Activated naive CD4-positive, alpha-beta T cell treated with anti-CD3 and anti-CD28 coated beads for 36 hours (primary cell): Measurements from ENCODE around the gene KPTN. TPM values are rescaled to one million over a fixed set of nuclear protein-coding genes. Genes with fewer than 3 reads are reported as not detected.

ENCODE experiments used
- CTCF ChIA-PET: fragments of 350-600 bp; sonication (Branson Sonifier 250); formaldehyde crosslinking; loops from one replicate; lab custom pipeline; 2021; ENCODE audit warnings: antibody characterized with exemption; lab: Charles Lee
- DNase-seq: peaks from one replicate; pipeline ENCODE4 v3.0.0-alpha.2; 2020
- H3K27ac Mint-ChIP-seq: one replicate; pipeline ENCODE4 v1.8.0; 2021; ENCODE audit warnings: mild to moderate bottlenecking, mixed read lengths
- H3K27me3 Mint-ChIP-seq: one replicate; pipeline ENCODE4 v1.8.0; 2021; ENCODE audit warnings: low read depth, mixed read lengths
- H3K36me3 Mint-ChIP-seq: one replicate; pipeline ENCODE4 v1.8.0; 2021; ENCODE audit warnings: low read depth, mixed read lengths
- H3K4me1 Mint-ChIP-seq: one replicate; pipeline ENCODE4 v1.8.0; 2021; ENCODE audit warnings: low read depth, mixed read lengths
- H3K4me3 Mint-ChIP-seq: one replicate; pipeline ENCODE4 v1.8.0; 2021; ENCODE audit warnings: mild to moderate bottlenecking, moderate library complexity, mixed read lengths
- H3K9me3 Mint-ChIP-seq: one replicate; pipeline ENCODE4 v1.8.0; 2021; ENCODE audit warnings: mixed read lengths
- intact Hi-C: fragments of 100-400 bp; cut with micrococcal nuclease; formaldehyde crosslinking; loops from one replicate; pipeline ENCODE4 v1.15.1; 2023
- total RNA-seq, 2 experiments: library from RNA; stranded (reverse); gene quantifications; one replicate each; pipeline ENCODE4 v1.2.3, GENCODE V29; 2021

The KPTN gene
- total RNA-seq = 10 to 100 TPM; 14.2 to 15.5 TPM

- H3K27me3 Mint-ChIP-seq = no peaks in the 10 kb centered on the region
- H3K4me1 Mint-ChIP-seq = peaks cover 31% of the 10 kb centered on the region
- DNase-seq = peak; percentile 93
- peak within 1 kb of the TSS; percentile 99 for H3K4me3 Mint-ChIP-seq
- CTCF ChIA-PET = interaction anchor here (0.5 to 4.6 kb wide), 20 partner anchors 9 to 259 kb away, joined by 3 to 17 read pairs (median 5); partner anchors contain the start of genes DHX34 and NAPA
- intact Hi-C loops = loop anchor here (1.0 to 2.0 kb wide), 5 partner anchors 31 to 261 kb away; partner anchors contain the start of genes NAPA and NOP53
- H3K9me3 Mint-ChIP-seq = no peaks in the 10 kb centered on the region
- peaks cover 5% of the 10 kb centered on the region for H3K36me3 Mint-ChIP-seq
- peak within 1 kb of the TSS; percentile 98 for H3K27ac Mint-ChIP-seq
Observed at GRCh38 chr19:47483800-47484690, at the start of gene KPTN. Gene KPTN (minus strand): TSS chr19:47484219. CDS start chr19:47484160, 59 bp downstream.

GRCh38 chr19:47531640-47532387 is 47.8 kb upstream of the KPTN start:
- Mint-ChIP-seq H3K9me3 (no peaks in the 10 kb centered on the region), H3K27me3 (no peaks in the 10 kb centered on the region), H3K4me3 (no peak overlapping the region), H3K36me3 (no peaks in the 10 kb centered on the region), H3K27ac (no peak overlapping the region), H3K4me1 (no peaks in the 10 kb centered on the region)
- CTCF ChIA-PET = interaction anchor here (0.8 kb wide), 1 partner anchor 10 kb away, joined by 5 read pairs; no protein-coding TSS in a partner anchor
- intact Hi-C loops = no loop called here
- no peak for DNase-seq

- no peaks in the 10 kb centered on the region for H3K9me3 Mint-ChIP-seq
- H3K27me3 Mint-ChIP-seq = no peaks in the 10 kb centered on the region
Observed at GRCh38 chr19:47529018-47529742, 45.2 kb upstream of the KPTN start.

GRCh38 chr19:47526798-47527197 is 42.8 kb upstream of the KPTN start:
- CTCF ChIA-PET = no interaction called here
- H3K27ac Mint-ChIP-seq = no peak overlapping the region
- H3K4me1 Mint-ChIP-seq = peaks cover 4% of the 10 kb centered on the region
- DNase-seq = no peak
- intact Hi-C loops = no loop called here
- H3K9me3 Mint-ChIP-seq = no peaks in the 10 kb centered on the region
- no peak overlapping the region for H3K4me3 Mint-ChIP-seq
- H3K36me3 Mint-ChIP-seq = no peaks in the 10 kb centered on the region
- no peaks in the 10 kb centered on the region for H3K27me3 Mint-ChIP-seq

More at GRCh38 chr19:47529018-47529742, 45.2 kb upstream of the KPTN start:
- no peak overlapping the region for H3K27ac Mint-ChIP-seq
- no peaks in the 10 kb centered on the region for H3K36me3 Mint-ChIP-seq
- CTCF ChIA-PET = interaction anchor here (0.6 kb wide), 1 partner anchor 78 kb away, joined by 6 read pairs; no protein-coding TSS in a partner anchor
- intact Hi-C loops = no loop called here
- no peaks in the 10 kb centered on the region for H3K4me1 Mint-ChIP-seq
- DNase-seq = no peak
- H3K4me3 Mint-ChIP-seq = no peak overlapping the region

- intact Hi-C loops = no loop called here
- no peak for DNase-seq
- CTCF ChIA-PET = interaction anchor here (1.3 kb wide), 1 partner anchor 7 kb away, joined by 7 read pairs; no protein-coding TSS in a partner anchor
- Mint-ChIP-seq H3K4me1 (peaks cover 18% of the 10 kb centered on the region), H3K36me3 (no peaks in the 10 kb centered on the region), H3K27me3 (no peaks in the 10 kb centered on the region), H3K9me3 (no peaks in the 10 kb centered on the region), H3K4me3 (no peak overlapping the region), H3K27ac (no peak overlapping the region)
Observed at GRCh38 chr19:47523473-47523872, 39.5 kb upstream of the KPTN start.

- CTCF ChIA-PET = interaction anchor here (1.0 to 1.4 kb wide), 2 partner anchors 10 to 11 kb away, joined by 3 to 5 read pairs; no protein-coding TSS in a partner anchor
- Mint-ChIP-seq H3K36me3 (no peaks in the 10 kb centered on the region), H3K4me1 (peaks cover 35% of the 10 kb centered on the region), H3K27ac (no peak overlapping the region), H3K27me3 (no peaks in the 10 kb centered on the region), H3K9me3 (no peaks in the 10 kb centered on the region), H3K4me3 (no peak overlapping the region)
- DNase-seq = no peak
- intact Hi-C loops = no loop called here
Observed at GRCh38 chr19:47521473-47522180, 37.6 kb upstream of the KPTN start.

GRCh38 chr19:47520839-47521238 is 36.8 kb upstream of the KPTN start:
- Mint-ChIP-seq H3K27me3 (no peaks in the 10 kb centered on the region), H3K9me3 (no peaks in the 10 kb centered on the region), H3K4me3 (no peak overlapping the region), H3K27ac (no peak overlapping the region), H3K4me1 (peaks cover 43% of the 10 kb centered on the region), H3K36me3 (no peaks in the 10 kb centered on the region)
- CTCF ChIA-PET = interaction anchor here (1.0 to 1.1 kb wide), 2 partner anchors 10 to 37 kb away, joined by 3 read pairs; partner anchors contain the start of gene KPTN
- no peak for DNase-seq
- intact Hi-C loops = no loop called here

- no peaks in the 10 kb centered on the region for H3K27me3 Mint-ChIP-seq
- H3K9me3 Mint-ChIP-seq = no peaks in the 10 kb centered on the region
- no peaks in the 10 kb centered on the region for H3K36me3 Mint-ChIP-seq
- DNase-seq = no peak
- no peak overlapping the region for H3K4me3 Mint-ChIP-seq
- CTCF ChIA-PET = interaction anchor here (1.0 to 1.1 kb wide), 2 partner anchors 10 to 36 kb away, joined by 3 read pairs; partner anchors contain the start of gene KPTN
- H3K4me1 Mint-ChIP-seq = peaks cover 47% of the 10 kb centered on the region
- intact Hi-C loops = no loop called here
- H3K27ac Mint-ChIP-seq = no peak overlapping the region
Observed at GRCh38 chr19:47520343-47520806, 36.4 kb upstream of the KPTN start.

GRCh38 chr19:47518854-47519253 is 34.8 kb upstream of the KPTN start:
- Mint-ChIP-seq H3K9me3 (no peaks in the 10 kb centered on the region), H3K36me3 (peaks cover 1% of the 10 kb centered on the region), H3K4me1 (peaks cover 57% of the 10 kb centered on the region), H3K27me3 (no peaks in the 10 kb centered on the region), H3K4me3 (no peak overlapping the region), H3K27ac (no peak overlapping the region)
- intact Hi-C loops = loop anchor here (5.0 kb wide), 1 partner anchor 803 kb away; a partner anchor contains a TSS
- CTCF ChIA-PET = interaction anchor here (0.9 kb wide), 1 partner anchor 85 kb away, joined by 3 read pairs; no protein-coding TSS in a partner anchor
- DNase-seq = no peak

- Mint-ChIP-seq H3K4me1 (peaks cover 64% of the 10 kb centered on the region), H3K27me3 (no peaks in the 10 kb centered on the region), H3K27ac (peak overlapping the region; percentile 24), H3K36me3 (peaks cover 1% of the 10 kb centered on the region), H3K9me3 (no peaks in the 10 kb centered on the region), H3K4me3 (no peak overlapping the region)
- intact Hi-C loops = loop anchor here (5.0 kb wide), 1 partner anchor 804 kb away; a partner anchor contains a TSS
- peak; percentile 60 for DNase-seq
- CTCF ChIA-PET = interaction anchor here (0.9 kb wide), 1 partner anchor 84 kb away, joined by 3 read pairs; no protein-coding TSS in a partner anchor
Observed at GRCh38 chr19:47518139-47518538, 34.1 kb upstream of the KPTN start.
